ENCODE data around the gene VTI1A.
"Not testable (repeated sequence)": the region's sequence is repeated elsewhere in the genome, so short reads cannot be mapped to it uniquely, and the experiment has no call there.

The VTI1A gene

DNA sequence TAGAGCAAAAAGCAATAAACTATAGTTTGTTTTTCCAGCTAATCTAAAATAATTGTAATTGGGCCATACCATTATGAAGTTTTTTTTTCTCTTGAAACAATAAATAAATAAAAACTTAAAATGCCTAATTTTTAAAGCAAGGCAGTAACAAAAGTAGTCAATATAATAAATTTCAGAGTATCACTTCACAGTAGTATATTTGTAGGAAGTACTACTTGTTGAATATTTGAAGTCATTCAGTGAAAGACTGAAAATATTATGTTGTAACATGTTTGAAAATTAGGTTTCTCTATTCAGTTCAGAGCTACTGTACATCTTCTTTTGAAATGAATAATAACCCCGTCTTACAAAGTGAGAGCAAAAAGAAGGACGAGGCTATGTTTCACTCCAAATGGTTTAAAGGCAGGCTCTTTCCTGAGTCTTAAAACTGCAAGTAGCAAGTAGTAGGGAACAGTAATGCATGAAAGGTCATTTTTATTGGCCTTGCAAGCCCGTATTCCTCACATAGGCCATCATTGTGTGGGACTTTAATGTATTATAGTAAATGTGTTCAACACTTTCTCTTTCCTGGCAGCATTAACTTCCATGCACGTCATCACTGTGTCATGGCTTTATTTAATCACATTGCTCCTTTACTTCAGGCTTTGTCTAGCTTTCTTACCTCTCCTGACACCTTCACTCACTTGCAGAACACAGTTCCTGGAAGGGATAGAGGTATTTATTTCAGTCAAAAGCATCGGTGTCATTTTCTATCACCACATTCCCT lies 141.4 kb downstream of the VTI1A start:
- no peak for DNase-seq (ENCODE audit: low spot score)

DNA sequence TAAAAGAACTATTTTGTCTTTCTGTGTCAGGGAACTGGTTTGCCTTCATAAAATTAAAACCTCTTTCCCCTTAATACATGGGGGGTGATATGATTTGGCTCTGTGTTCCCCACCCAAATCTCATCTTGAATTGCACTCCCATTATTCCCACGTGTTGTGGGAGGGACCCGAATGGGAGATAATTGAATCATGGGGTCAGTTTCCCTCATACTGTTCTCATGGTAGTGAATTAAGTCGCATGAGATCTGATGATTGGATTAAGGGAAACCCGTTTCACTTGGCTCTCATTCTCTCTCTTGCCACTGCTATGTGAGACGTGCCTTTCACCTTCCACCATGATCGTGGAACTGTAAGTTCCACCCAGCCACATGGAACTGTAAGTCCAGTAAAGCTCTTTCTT lies 142.1 kb downstream of the VTI1A start:
- DNase-seq (ENCODE audit: low spot score), result no peak

DNA sequence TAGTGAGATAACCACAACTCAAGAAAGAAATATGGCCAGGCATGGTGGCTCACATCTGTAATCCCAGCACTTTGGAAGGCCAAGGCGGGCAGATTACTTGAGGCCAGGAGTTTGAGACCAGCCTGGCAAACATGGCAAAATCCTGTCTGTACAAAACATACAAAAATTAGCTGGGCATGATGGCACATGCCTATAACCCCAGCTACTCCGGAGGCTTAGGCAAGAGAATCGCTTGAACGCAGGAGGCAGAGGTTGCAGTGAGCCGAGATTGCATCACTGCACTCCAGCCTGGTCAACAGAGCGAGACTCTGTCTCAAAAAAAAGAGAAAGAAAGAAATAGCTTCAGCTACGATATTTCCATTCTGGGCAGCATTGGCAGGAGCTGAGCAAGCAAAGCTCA lies 143.8 kb downstream of the VTI1A start:
- not testable (repeated sequence) for DNase-seq (ENCODE audit: low spot score)

DNA sequence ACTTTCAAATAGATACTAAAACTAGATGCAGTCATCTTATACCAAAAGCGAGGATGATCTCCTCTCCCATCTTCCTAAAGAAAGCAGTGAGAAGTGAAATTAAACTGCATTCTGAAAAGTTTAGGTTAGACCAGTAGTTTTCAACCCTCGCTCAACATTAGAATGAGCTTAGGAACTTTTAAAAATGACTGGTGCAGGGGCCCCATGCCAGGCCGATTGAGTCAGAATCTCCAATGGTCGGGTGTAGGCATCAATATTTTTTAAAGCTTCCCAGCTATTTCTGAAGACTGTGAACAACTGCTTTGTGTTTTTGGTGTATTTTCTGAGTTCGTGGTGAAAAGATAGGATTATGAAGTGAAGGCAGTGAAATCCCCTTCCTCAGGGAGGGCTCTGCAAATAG lies 146.0 kb downstream of the VTI1A start:
- DNase-seq (ENCODE audit: low spot score), result no peak

DNA sequence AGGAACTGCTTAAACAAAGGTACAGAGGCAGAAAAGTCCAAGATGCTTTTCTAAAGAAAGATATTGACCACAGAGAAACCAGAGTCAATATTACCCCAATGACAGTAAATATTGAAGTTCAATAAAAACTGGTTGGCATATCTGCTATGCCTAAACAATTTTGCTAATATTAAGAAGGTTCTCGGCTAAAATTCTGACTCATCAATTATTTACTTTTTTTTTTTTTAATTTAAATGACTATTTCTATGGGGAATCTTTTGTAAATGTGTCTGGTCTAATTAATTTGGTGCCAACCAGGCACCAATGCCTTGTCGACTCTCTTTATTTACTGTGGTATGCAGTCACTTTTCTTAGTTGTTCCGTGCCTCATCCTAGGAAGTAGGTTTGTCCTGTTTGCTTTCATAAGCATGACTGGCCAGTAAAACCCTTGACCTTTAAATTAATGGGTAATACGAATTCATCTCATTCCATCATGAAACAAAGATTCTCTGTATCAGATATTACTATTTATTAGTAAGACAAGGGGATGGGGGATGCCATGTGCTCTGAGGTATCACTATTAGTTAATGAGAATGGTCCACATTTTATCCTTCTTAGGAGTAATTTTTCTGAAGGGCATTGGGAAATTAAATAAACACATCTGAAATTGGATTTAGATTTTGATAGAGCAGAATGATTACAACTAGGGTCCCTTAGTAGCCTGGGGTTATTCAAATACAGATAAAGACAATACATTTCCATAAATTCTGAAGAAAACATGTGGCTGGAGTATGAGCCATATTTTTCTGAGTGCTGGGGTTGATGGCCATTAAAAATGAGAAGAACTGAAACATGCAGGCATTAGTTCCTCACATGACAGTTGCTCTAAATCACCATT lies 154.4 kb downstream of the VTI1A start:
- DNase-seq (ENCODE audit: low spot score), result no peak

DNA sequence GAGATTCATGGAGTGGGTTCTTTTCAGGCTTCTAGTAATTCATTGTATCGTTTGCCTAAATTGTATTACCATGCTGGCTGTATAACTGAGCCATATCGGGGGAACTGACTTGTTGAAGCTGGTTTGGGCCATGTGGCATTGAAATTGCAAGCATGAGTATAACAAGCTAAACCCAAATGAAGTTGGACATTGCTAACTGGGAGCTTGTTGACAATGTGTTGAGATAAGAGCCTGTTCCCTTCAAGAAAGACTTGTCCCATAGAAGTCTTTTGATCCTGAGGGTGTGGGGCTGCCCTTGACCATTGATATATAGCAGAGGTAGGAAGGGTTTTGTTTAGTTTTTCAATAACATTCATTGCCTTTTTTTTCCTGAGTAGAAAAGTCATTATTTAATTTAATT lies 156.0 kb downstream of the VTI1A start:
- no peak for DNase-seq (ENCODE audit: low spot score)

DNA sequence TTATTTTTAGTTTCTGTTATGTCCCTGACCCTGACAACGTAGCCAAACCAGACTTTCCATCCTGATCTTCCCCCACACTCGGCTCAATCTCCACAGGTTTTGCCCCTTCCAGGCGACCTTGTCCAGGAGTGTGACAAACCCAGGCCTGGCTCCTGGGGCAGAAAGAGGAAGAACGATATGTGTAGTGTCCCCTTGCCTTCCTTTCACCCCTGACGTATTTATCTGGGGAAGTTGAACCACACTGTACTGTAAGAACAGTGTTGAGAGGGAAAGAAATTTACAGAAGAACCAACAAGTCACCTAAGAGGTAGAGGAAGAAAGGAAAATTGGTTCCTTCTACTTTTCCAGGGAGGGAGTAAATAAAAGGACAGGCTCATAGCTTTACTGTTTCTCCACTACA lies 158.0 kb downstream of the VTI1A start:
- DNase-seq (ENCODE audit: low spot score), result no peak

DNA sequence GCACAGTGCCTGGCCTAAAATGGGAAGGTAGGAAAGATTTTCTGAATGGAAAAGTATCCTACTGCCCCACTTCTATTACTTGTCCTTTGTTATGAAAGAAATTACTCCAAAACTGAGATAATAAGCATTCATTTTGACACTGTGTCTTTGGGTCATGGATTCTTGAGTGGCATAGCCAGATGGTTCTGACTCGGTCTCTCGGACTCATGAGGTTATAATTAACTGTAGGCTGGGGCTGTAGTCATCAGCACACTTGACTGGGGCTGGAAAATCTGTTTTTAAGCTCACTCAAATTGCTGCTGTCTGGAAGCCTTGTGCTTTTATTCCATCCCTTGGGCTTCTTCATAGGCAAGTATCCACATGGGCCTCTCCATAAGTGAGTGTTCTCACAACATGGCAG lies 160.5 kb downstream of the VTI1A start:
- no peak for DNase-seq (ENCODE audit: low spot score)

DNA sequence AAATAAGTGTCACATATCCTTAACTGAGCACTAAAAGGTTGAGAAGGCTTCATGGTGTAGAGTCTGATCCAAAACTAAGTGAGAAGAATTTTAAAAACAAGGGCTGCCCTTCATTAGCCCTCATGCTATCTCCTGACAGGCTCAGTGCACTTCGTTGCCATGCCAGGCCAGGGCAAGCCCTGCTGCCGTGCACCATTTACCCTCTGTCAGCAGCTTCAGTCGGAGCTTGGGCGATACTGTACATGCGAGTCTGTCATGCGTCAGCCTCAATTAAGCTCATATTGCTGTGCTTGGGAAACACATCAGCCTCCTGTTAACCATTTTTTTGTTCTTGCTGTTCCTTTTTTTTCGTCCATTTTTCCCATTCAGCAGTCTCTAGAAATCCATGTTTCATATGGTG lies 166.6 kb downstream of the VTI1A start:
- no peak for DNase-seq (ENCODE audit: low spot score)

DNA sequence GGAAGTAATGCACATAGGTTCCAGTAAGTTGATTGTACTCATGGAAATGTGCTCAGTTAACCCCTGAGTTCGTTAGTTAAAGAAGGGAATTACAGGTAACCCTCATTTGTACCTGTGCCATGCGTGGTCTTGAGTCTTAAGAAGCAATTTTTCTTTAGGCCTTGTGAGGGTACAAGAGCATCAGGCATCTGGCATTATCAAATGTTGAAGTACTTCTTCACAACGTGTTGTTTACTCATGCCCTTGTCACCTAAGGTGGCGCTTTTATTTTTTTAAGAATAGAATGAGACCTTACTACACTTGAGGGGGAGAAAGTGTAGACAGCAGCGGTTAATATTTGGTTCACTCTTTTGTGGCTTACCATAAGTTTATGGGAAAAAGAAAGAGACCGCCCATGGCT lies 167.1 kb downstream of the VTI1A start:
- DNase-seq (ENCODE audit: low spot score), result no peak

DNA sequence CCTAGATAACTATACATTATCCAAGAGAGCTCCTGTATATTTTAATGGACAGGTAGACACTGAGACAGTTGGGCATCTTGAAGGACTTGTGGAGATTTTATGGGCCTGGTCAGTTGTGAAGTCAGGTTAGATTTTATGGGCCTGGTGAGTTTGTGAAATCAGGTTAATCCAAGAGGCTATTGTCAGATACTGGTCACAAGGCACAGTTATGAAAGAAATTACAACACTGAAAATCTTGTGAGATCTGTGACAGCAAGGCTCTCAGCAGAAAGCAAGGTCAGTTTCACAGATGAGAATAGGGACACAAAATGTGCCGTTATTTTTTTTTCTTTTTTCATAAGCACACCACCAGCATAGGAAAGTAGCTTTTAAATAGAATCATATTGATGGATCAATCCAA lies 167.6 kb downstream of the VTI1A start:
- no peak for DNase-seq (ENCODE audit: low spot score)

DNA sequence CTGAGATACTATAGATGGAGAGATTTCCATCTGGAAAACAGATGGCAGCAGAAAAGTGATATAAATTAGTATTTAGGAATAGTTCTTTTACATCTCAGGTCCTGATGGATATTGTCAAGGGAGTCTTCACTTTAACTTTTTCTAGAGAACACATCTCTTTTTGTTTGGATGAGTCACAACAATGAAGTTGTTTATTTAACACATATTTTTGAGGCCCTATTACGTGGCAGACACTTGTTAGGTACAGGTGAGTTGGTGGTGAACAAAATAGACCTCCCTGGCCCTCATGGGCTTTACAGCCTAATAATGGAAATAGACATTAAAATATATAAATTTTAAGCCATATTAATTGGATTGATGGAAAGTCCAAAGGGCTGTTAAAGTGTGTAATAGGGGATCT lies 168.3 kb downstream of the VTI1A start:
- no peak for DNase-seq (ENCODE audit: low spot score)

DNA sequence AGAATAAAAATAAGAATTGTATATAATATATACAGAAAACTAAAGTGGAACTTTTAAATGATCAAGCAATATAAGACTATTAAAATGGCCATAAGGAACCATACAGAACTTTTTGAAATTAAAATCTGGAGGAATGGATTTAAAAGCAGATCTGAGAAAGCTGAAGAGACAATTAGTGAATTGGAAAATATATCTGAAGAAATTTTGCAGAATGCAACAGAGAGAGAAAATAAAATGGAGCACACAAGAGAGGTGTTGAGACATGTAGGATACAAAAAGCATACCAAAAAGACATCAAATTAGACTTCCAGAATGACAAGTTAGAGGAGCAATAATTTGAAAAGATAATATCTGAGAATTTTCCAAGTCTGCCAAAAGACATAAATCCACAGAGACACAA lies 169.6 kb downstream of the VTI1A start:
- no peak for DNase-seq (ENCODE audit: low spot score)

DNA sequence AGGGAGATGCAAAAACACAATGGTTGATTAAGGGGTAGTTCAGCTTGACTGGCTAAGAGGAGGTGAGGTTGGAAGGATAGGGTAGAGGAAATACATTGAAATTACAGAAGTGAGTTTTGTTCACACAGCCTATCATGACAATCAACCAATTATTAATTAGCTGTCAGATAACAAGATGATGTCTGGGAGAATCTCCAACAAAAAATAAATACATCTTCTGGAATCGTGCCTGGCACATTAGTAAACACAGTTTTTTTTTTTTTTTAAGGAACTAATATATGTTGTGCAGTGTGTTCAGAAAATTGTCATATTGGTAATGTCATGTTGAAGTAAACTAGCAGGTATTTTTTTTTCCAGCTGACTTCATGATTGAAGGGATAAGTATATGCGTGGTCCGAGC lies 171.8 kb downstream of the VTI1A start:
- DNase-seq (ENCODE audit: low spot score), result no peak

DNA sequence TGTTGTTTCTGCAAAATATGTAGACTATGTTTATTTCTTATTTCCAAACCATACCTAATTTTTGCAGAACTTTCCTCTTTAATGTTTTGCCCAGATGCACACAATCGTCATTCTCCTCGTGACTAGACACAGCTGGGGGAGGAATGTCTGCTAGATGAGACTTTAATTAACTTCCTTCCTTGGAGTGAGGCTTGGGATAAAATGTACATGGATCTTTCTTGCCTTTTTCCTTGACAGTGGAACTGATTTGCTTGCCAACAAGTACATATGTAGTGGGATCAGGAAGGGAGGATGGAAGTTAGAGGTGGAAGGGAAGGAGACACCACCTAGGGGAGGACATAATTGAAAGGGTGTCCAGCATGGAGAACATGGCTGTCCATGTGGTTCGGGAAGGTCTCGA lies 172.5 kb downstream of the VTI1A start:
- no peak for DNase-seq (ENCODE audit: low spot score)

DNA sequence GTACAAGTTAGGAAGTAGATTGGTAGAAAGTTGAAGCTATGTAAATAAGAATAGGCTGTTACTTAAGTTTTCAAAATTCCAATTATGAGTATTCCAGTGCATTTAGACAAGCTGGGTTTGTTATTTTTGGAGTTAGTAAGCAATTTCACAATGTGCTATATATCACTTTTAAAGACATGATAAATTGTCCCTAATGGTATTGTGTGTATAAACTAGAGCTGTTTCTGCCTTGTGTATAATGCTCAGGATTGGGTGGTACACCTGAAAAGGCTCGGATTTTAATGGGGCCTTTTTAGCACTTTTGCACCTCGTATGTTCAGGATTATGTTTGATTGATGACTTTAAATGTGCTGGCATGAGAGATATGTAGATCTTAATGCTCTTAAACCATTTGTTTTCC lies 175.8 kb downstream of the VTI1A start:
- no peak for DNase-seq (ENCODE audit: low spot score)

DNA sequence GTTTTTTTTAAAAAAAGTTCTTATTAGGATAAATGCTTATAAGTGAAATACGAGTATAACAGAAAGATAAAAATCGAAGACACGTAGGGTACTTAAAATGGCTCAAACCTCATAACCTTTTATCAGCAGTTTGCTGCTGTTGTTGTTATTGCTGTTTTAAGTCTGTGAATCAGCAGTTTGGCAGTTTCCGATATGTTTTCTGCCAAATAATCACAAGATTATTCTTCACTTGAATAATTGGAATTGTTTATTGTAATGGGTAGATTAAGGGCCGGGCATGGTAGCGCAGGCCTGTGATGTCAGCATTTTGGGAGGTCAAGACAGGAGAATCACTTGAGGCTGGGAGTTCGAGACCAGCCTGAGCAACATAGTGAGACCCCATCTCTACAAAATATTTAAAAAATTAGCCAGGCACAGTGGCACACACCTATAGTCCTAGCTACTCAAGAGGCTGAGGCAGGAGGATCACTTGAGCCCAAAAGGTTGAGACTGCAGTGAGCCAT lies 177.6 kb downstream of the VTI1A start:
- no peak for DNase-seq (ENCODE audit: low spot score)

DNA sequence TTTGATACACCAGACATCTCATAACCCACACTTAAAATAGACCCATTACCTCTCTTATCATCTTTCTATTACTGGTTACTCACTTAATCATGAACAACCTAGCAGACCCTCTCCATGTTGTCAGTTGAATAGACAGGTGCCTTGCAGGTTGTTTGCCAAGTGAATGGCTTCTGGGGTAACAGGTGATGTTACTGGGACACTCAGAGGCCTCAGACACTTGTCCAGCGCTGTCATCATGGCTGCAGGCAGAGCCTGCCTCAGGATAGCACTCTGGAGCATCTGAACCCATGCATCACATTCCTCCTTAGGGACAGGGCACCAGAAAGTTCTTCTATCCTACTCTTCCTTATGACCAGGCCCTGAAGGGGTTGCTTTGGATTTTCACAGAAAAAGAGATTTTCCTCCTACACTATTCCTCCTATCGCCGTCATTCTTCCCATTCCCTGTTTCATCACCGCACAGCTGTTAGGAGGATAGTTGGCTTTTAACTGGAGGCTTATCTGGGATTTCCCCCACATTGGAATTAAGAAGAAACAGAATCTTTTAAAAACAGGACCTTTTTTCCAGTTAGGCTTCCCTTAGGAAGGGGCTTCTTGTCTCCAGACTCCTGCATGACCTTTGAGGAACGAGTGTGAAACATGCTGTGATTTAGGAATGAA lies 182.1 kb downstream of the VTI1A start:
- no peak for DNase-seq (ENCODE audit: low spot score)

DNA sequence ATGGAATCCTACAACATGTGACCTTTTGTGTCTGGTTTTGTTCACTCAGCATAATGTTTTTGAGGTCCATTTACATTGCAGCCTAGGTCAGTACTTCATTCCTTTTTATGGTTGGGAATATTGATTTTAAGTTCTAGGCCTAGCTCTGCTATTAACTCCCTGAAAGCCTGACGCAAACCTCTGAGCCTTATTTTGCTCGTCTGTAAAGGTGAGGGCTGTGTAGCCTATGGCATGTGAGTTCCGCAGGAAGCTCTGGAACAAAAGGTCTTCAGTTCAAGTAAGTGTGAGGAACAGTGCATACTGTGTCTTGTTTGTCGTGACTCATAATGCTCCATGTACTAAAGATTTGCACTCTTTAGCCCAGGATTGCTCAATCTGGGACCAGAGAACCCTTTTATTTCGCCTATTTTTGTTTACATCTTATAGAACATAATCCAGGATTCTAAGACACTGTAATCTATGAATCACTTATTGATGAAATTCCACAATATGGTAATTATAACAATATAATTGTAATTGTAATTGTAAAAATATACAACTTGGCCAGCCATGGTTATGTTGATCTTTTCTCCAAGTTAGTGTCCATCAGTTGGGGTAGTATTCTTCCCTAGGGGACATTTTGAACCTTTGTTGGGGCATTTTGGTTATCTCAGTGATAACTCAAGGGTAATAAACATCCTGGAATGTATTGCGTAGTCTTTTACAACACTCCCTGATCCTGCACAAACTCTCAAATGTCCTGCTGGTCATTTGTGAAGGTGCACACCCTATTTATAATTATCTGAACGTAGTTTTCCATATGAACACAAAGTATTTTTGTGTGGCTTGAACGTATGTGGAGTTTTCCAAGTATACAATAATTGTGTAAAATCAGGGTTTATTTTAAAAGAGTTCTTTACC lies 184.7 kb downstream of the VTI1A start:
- DNase-seq (ENCODE audit: low spot score), result no peak

DNA sequence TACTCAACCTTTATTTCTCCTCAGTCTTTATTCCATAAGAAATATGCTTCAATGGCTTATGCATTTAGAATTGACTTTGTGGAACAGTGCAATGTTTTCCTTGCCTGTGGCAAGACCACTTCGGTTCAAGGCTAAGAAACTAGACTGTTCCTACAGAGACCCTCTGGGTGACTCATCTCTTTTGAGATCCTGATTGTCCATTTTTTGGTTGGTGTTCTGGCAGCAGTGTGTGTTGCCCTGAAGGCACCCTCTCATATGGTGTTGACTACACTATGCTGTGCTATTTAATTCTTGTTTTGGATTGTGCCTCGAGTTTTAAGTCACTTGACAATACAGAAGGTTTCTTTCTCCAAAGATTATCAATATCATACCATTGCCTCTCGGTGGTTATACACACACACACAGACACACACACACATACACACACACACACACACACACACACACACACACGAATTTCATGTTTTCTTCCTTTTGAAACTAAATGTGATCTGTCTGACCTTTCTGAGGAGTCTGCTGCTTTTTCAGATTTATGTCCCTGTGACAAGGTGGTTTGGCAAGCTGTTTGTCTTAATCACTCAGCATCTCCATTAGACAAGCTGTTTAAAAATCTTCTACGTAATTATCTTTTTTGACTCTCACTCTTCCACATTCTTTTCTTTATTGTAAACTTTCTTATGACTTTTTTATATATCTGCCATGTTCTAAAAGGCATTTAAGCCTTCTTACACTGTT lies 187.2 kb downstream of the VTI1A start:
- DNase-seq (ENCODE audit: low spot score), result no peak

DNA sequence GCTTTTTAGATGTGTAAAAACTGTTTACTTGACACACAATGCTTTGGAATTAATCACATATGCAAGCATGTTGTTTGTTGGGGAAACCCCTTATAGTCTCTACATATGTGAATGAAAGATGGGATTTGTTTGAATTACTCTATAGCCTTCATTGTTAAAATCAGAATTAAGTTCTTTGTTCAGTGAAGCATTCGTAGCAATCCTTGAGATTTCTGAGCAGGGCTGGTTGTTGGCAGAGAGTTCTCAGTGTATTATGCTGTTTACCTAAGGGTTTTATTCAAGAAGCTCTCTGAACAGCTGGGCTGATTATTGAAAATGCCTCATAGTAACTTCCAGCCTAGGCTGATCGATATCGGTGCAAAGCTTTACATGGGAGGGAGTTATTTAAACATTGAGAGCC lies 190.9 kb downstream of the VTI1A start:
- no peak for DNase-seq (ENCODE audit: low spot score)

All from Ammon's horn (tissue), 1 donor.